HG03558 (cell line): Measurements from ENCODE around the gene UGT1A6.

Source experiments
- ATAC-seq: cut with Tn5 transposase; IDR thresholded peaks from one replicate; pipeline ENCODE4 v1.9.1; 2021; ENCODE audit warnings: moderate number of reproducible peaks; ENCODE audit not compliant: unreplicated experiment; ENCODE audit errors: extremely low read depth

The UGT1A6 gene

DNA sequence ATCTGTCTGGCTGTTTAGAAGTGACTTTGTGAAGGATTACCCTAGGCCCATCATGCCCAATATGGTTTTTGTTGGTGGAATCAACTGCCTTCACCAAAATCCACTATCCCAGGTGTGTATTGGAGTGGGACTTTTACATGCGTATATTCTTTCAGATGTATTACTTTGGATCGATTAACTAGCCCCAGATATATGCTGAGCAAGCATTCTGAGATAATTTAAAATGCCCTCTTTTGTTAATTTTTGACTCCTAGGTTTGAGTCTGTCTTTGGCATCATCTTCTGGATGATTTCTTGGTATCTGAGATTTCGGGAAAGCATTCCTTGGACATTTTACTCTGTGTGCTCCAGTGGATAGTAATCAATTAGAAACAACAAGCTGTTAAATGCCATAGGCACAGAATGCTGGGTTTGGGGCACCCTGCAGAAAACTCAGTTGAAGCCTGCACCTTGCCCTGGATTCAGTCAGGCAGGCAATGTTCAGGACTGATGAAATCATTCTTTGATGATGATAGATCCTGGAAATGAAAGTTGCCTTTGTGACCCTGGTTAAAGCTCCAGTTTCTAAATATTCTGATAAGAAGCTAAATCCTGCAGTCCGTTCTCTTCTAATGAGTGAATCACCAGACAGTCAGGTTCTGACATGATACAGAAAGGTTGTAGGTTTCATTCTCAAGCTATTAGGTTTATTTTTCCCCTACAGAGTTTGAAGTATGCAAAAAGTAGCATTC lies 68.5 kb downstream of the UGT1A6 start:
- no peak for ATAC-seq

DNA sequence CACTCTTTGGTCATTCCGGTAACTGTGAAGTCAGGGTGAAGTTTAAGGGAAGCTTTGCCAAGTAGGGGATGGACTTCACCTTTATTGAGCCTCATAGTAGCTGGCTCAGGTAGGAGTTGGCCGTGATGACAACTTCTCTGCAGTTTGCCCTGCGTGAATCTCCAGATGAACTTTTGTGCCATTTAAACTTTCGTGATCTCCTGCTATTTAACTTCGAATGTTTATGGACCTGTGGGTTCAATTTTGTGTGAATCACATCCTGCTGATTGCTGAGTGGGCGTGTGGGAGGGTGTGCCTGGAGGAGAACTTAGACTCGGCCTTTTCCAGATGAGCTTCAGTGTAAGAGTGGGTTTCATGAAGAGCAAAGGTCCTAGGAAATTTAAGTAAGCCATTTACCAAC lies 71.6 kb downstream of the UGT1A6 start:
- no peak for ATAC-seq

DNA sequence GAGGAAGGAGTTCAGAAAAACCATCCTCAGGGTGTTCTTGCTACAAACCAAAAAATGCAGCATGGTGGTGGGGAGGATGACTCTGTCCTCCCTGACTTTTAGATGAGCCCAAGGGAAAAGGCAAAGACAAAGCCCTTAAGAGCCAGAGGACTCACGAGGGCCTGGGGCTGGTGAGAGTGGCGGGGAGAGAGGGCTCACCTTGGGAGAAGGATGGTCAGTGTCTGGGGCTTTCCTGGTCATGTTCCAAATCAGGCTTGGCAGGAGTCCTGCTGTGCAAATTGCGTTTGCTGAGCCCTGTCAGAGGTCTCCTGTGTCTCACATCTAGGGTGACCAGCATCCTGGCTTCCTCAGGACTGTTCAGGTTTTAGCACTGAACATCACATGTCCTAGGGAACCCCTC lies 72.1 kb downstream of the UGT1A6 start:
- no peak for ATAC-seq

DNA sequence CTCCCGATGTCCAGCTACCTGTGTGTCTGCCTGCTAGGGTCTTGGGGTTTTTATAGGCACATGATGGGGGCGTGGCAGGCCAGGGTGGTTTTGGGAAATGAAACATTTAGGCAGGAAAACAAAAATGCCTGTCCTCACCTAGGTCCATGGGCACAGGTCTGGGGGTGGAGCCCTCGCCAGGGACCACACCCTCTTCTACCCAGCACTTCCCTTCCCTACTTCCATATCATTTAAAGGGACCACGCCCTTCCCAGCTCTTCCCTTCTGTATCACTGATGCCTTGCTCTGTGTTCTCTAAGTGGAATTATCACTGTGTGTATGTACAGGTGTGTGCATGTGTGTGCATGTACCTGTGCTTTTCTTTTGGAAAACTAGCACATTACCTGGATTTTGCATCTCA lies 73.7 kb downstream of the UGT1A6 start:
- ATAC-seq, result no peak

DNA sequence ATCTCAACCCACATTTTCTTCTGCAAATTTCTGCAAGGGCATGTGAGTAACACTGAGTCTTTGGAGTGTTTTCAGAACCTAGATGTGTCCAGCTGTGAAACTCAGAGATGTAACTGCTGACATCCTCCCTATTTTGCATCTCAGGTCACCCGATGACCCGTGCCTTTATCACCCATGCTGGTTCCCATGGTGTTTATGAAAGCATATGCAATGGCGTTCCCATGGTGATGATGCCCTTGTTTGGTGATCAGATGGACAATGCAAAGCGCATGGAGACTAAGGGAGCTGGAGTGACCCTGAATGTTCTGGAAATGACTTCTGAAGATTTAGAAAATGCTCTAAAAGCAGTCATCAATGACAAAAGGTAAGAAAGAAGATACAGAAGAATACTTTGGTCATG lies 75.4 kb downstream of the UGT1A6 start:
- no peak for ATAC-seq

DNA sequence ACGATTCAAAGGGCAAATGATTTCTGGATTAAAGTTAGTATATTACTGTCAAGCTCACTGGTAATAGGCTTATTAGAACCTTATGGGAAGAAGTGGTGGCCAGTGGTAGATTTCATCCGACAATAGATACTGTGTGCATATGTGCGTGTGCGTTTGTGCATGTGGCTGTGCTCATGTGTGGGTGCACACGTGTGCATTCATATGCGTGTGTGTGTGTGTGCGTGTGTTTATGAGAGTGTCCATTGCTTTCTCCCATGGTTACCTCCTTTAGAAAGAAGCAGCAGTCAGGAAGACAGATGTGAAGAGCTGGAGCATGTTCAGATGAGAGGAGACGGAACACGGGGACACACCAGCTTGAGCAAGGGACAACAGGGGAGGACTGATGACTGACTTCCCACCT lies 76.6 kb downstream of the UGT1A6 start:
- no peak for ATAC-seq

DNA sequence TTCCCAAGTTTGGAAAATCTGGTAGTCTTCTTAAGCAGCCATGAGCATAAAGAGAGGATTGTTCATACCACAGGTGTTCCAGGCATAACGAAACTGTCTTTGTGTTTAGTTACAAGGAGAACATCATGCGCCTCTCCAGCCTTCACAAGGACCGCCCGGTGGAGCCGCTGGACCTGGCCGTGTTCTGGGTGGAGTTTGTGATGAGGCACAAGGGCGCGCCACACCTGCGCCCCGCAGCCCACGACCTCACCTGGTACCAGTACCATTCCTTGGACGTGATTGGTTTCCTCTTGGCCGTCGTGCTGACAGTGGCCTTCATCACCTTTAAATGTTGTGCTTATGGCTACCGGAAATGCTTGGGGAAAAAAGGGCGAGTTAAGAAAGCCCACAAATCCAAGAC lies 79.5 kb downstream of the UGT1A6 start:
- ATAC-seq, result no peak

DNA sequence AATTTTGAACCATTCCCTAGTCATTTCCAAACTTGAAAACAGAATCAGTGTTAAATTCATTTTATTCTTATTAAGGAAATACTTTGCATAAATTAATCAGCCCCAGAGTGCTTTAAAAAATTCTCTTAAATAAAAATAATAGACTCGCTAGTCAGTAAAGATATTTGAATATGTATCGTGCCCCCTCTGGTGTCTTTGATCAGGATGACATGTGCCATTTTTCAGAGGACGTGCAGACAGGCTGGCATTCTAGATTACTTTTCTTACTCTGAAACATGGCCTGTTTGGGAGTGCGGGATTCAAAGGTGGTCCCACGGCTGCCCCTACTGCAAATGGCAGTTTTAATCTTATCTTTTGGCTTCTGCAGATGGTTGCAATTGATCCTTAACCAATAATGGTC lies 79.9 kb downstream of the UGT1A6 start:
- ATAC-seq, result no peak

DNA sequence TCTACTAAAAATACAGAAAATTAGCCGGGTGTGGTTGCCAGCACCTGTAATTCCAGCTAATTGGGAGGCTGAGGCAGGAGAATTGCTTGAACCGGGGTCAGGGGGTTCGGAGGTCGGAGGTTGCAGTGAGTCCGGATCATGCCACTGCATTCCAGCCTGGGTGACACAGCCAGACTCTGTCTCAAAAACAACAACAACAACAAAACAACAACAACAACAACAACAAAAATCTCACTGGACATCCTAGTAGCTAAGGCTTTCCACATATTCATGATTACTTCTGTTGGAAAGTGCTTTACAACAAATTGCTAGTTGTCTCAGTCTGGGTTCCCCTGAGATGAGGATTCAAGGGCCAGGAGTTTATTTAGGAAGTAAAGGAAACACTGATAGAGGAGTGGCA lies 81.2 kb downstream of the UGT1A6 start:
- ATAC-seq, result no peak

DNA sequence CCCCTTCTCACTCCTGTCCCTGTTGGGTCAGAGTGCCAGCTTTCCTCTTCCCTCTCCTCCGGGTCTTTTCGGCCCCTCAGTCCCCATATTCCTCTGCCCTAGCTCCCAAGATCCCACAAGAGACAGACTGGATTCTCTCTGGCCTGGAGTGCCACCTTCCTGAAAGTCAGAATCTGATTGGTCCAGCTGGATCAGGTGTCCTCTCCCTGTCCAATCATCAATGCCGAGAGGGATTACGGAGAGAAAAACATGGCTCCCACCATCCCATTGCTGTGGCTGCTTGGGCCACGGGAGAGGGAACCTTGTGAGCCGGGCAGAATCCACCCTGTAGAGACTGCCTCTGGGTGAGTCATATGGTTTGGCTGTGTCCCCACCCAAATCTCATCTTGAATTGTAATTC lies 82.7 kb downstream of the UGT1A6 start:
- ATAC-seq, result no peak

DNA sequence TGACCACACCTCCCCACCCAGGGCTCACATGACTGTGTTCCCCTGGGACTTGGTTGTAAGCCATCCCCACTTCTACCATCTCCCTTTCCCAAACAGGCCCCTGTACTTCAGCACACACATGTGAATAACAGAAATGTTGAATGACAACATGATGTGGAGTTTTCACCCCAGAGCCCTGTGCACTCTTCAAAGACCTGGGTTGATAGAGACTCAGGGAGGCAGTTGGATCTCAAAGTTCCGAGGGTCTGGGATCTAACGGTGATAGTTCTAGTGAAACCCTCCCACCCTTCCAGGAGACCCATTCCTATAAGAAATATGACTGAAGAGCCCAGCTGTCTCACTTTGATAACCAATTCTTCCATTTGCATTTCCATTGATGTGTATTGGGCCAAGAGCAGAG lies 85.3 kb downstream of the UGT1A6 start, which contains the start of gene MROH2A:
TSS of gene MROH2A (plus strand) at position 301 of the 400 bp plus-strand sequence. CDS start 1,029 bp downstream, outside the sequence.
- ATAC-seq, result no peak

DNA sequence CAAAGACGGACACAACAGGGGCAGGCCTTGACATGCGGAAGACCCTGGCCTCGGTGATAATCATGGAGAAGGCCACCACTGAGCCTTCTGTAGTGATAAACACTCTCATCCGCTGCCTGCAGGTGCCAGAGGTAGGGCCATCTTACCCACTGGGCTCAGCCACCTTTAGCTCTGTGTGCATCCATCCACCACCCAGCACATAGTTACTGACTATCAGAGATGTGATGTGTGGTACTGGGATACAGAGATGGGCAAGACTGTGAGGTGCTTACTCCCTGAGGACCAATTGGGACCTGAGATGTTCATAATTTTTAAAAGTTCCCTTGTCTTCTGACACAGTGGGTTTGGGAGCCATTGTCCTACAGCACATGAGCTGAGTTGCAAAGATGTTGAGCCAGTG lies 87.0 kb downstream of the UGT1A6 start:
- ATAC-seq, result no peak

DNA sequence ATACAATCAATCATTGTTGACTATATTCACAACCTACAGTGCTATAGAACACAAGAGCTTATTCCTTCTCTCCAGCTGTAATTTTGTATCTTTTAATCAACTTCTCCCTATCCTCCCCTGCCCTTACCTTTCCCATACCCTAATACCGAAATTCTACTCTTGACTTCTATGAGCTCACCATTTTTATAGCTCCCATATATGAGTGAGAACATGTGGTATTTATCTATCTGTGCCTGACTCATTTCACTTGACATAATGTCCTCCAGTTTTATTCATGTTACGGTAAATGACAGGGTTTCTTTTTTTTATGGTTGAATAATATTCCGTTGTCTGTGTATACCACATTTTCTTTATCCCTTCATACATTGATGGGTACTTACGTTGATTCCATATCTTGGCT lies 88.1 kb downstream of the UGT1A6 start:
- ATAC-seq, result no peak

DNA sequence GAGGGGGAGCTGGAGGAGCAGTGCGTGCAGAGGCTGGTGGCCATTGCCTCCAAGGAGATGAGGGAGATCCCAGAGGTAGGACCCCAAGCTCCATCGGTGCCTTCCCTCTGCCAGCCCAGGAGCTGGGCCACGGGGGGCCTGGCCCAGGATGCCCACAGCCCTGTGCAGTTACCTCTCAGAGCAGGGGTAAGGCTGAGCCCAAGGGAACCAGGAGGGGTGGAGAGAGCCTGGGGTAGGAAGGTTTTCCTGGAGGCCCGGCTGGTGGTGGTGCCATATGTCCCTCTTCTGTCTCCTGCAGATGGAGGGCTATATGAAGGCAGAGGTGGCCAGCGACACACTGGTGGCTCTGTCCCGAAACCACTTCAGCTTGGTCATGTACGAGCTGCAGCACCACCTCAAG lies 96.9 kb downstream of the UGT1A6 start:
- no peak for ATAC-seq

DNA sequence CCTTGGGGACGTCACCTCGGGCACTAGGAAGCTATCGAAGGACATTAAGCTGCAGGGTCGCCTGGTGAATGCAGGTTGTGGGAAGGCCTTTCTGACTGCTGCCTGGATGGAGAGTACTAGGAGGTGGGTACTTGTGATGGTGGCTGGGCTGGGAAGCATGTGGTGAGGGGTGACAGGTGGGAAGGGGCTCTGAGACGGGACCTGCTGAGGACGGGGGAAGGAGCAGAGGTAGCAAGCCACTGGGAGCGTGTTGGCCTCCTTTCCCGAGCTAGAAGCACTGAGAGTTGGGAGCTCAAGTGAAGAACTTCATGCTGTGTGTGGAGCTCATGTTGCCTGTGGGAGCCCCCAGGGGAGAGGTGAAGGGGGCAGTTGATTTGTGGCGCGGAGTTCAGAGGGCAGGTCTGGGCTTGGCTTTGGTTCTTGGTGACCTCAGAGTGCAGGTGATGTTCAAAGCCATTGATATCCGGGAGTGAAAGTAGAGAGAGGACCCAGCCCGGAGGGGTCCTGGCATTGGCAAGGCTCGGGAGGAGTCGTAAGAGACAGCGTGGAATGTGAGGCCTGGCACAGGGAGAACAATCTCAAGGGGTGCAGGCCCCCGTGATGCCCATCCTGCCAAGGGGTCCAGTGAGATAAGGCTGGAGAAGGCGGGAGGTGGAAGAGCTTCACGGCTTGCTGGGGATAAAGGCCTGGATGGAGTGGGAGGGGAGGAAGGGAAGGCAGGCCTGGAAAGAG lies 98.6 kb downstream of the UGT1A6 start:
- no peak for ATAC-seq

DNA sequence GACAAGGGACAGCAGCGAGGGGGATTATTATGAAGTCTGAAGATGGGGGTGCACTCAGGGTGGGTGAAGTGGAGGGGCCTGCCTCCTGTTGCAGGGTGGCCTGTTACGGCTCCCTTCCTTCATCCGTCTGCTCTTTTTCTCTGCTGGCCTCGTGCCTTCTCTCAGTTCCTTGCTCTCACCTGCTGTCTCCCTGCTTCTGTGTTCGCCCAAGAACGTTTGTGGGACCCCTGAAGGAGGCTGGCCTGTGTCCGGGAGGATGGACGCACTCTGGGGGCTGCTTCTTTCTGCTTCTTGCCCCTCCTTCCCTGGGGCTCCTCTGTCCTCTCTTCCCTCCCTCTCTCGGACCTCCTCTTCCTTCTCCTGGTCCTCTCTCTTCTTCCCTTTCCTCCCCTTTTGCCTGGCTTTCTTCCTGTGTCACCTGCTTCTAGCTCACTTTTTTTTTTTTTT lies 99.2 kb downstream of the UGT1A6 start:
- no peak for ATAC-seq

DNA sequence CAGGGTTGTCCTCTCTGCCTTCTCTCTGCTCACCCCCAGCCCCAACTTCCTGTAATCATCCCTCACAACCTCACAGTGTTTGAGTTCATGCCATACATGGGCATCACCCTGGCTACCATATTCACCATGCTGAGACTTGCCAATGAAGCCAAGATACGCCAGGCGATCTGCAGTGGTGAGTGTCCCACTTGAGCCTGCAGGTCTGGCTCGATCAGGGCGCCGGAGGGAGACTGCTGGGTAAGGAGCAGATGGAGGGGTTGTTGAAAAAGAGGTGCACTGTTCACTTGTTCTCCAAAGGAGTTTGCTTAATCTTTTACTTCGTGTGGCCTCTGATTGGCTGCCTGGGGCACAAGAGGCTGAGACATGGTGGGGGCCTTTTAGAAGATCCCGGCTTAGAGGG lies 100.0 kb downstream of the UGT1A6 start:
- ATAC-seq, result no peak

DNA sequence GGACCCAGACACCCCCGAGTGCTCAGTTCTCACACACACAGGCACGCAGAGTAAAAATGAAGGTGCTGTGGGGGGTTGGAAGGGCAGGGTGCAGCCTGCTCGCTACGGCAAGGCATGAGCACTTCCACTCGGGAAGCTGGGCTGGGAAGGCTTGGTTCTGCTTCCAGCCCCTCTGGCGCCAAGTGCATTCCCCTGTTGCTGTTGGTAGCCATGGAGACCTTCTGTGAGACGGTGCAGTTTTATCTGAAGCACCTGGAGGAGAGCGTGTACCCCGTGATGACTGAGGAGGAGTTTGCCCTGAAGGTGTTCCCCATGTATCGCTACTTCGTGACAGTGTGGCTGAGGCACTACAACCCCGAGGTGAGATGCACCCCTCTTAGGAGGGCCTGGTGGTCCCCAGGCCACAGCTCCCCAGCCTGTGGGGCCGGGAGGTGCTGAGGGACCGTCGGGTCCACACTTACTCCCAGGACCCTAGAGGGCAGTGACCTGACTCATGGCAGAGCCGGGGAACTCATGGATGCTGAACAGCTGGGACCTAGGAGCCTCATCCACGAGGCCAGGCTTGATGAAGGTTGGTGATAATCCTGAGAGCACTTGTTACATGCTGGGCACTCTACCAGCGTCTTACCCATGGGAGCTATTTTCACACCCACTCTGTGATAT lies 100.9 kb downstream of the UGT1A6 start:
- ATAC-seq, result no peak

DNA sequence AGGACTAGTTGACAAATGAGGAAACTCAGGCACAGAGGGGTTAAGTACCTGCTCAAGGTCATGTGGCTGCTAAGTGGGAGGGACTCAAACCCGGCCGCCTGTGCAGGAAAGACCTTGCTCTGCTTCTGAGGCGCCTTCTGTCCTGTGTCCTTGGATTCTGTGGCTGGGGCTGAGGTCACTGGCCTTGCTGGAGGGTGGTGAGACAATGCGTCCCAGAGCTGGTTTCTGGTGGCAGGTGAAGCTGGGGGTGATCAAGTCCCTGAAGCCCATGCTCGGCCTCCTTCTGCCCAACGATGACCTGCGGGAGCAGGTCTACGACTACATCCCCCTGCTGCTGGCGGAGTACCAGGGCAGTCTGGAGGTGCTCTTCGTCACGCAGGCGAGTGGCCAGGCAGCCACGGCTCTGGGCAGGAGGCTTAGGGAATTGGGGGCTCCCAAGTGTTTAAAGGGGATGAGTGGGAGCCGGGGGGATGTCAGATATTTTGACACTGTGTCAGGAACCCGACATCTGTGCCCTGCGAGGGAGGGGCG lies 101.5 kb downstream of the UGT1A6 start:
- no peak for ATAC-seq

DNA sequence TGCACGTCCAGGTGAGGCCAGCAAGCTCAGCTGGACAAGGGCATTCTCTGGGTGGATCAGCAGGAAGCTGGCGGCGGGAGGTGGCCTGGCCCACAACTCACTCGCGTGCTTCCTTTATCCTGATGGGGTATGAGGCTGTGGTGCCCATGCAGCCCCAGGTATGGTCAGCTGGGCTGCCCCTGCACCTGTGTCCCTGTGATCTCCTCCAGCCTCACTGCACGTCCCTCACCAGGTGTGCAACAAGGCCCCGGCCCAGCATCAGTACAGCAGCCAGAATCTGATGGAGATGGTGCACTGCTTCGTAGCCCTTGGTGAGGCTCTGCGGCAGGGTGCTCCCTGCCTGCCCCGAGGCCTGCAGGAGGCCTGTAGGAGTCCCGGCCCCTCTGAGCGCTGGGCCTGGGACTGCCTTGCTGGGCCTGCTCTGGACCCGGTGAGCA lies 103.1 kb downstream of the UGT1A6 start:
- ATAC-seq, result no peak

DNA sequence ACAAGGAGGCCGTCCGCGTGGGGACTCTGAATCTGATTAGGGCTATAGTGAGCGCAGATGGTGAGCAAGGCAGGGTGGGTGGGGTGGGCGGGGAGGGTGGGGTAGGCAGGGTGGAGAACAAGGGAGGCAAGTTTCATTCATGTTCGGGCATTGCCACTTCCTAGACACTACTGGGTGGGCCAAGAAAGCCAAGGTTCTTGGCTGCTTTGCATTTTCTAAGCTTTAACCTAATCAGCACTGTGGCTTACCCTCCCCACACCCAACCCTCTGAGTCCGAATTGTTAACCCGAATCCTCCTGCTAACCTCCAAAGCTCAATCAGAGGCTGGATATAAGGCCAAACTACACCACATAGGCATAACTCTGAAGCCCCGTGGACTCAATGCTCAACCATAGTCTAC lies 103.6 kb downstream of the UGT1A6 start:
- no peak for ATAC-seq
